GM12875 (cell line): Measurements from ENCODE around the gene NAA16.

Experiments
- H3K4me3 ChIP-seq: one replicate; pipeline ENCODE4 v1.5.1; 2011; ENCODE audit warnings: low read depth, low read length, control low read depth
- CTCF ChIP-seq: IDR thresholded peaks from 2 replicates; pipeline ENCODE4 v1.5.1; 2011; ENCODE audit warnings: low read depth, mild to moderate bottlenecking, control low read depth, inconsistent platforms, low read length, moderate library complexity, borderline replicate concordance; ENCODE audit not compliant: insufficient read depth

NAA16 gene

GRCh38 chr13:41291246-41291645, 19.8 kb upstream of the NAA16 start:
- TF ChIP-seq CTCF = no peak
- H3K4me3 ChIP-seq = no peak overlapping the region

GRCh38 chr13:41293272-41293671, 17.8 kb upstream of the NAA16 start:
- TF ChIP-seq CTCF = no peak
- no peak overlapping the region for H3K4me3 ChIP-seq

GRCh38 chr13:41294914-41295313, 16.2 kb upstream of the NAA16 start:
- no peak for TF ChIP-seq CTCF
- H3K4me3 ChIP-seq = no peak overlapping the region

- no peak overlapping the region for H3K4me3 ChIP-seq
- no peak for TF ChIP-seq CTCF
Observed at GRCh38 chr13:41295973-41296372, 15.1 kb upstream of the NAA16 start.

- H3K4me3 ChIP-seq = no peak overlapping the region
- no peak for TF ChIP-seq CTCF
Observed at GRCh38 chr13:41296879-41297646, 14.0 kb upstream of the NAA16 start.

GRCh38 chr13:41299316-41300094, 11.6 kb upstream of the NAA16 start:
- TF ChIP-seq CTCF = no peak
- H3K4me3 ChIP-seq = no peak overlapping the region

GRCh38 chr13:41302743-41303142, 8.3 kb upstream of the NAA16 start:
- no peak for TF ChIP-seq CTCF
- no peak overlapping the region for H3K4me3 ChIP-seq
